HUES48 (cell line): Measurements from ENCODE around the gene KDM6A.
"Not testable (repeated sequence)": the region's sequence is repeated elsewhere in the genome, so short reads cannot be mapped to it uniquely, and the experiment has no call there.

Source experiments
- H3K27ac ChIP-seq: one replicate; pipeline ENCODE4 v1.7.0; 2013; ENCODE audit warnings: low read depth, low read length, inconsistent platforms
- H3K27me3 ChIP-seq: 2 replicates; pipeline ENCODE4 v1.6.1; 2013; ENCODE audit warnings: mild to moderate bottlenecking, low read length; ENCODE audit not compliant: control insufficient read depth, insufficient read depth
- H3K36me3 ChIP-seq: 2 replicates; pipeline ENCODE4 v1.6.1; 2013; ENCODE audit warnings: low read length; ENCODE audit not compliant: control insufficient read depth, insufficient read depth
- H3K4me1 ChIP-seq: 2 replicates; pipeline ENCODE4 v1.6.1; 2013; ENCODE audit warnings: mild to moderate bottlenecking, low read length; ENCODE audit not compliant: control insufficient read depth, insufficient read depth
- H3K4me3 ChIP-seq: 2 replicates; pipeline ENCODE4 v1.5.1; 2013; ENCODE audit warnings: mild to moderate bottlenecking, low read depth, low read length
- H3K9ac ChIP-seq: 2 replicates; pipeline ENCODE4 v1.6.1; 2013; ENCODE audit warnings: mild to moderate bottlenecking, low read depth, low read length, moderate library complexity
- H3K9me3 ChIP-seq: 2 replicates; pipeline ENCODE4 v1.6.1; 2013; ENCODE audit warnings: low read length; ENCODE audit not compliant: control insufficient read depth, insufficient read depth

The KDM6A gene

DNA sequence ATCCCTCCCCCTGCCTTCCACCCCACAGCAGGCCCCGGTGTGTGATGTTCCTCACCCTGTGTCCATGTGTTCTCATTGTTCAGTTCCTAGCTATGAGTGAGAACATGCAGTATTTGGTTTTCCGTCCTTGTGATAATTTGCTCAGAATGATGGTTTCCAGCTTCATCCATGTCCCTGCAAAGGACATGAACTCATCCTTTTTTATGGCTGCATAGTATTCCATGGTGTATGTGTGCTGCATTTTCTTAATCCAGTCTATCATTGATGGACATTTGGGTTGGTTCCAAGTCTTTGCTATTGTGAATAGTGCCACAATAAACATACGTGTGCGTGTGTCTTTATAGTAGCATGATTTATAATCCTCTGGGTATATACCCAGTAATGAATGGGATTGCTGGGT, 200.0 kb downstream of the KDM6A start:
- H3K27me3 ChIP-seq, H3K9ac ChIP-seq, H3K9me3 ChIP-seq, H3K4me3 ChIP-seq, H3K4me1 ChIP-seq, H3K27ac ChIP-seq: not testable (repeated sequence)
- peaks cover 53% of the 10 kb centered on the region for H3K36me3 ChIP-seq

DNA sequence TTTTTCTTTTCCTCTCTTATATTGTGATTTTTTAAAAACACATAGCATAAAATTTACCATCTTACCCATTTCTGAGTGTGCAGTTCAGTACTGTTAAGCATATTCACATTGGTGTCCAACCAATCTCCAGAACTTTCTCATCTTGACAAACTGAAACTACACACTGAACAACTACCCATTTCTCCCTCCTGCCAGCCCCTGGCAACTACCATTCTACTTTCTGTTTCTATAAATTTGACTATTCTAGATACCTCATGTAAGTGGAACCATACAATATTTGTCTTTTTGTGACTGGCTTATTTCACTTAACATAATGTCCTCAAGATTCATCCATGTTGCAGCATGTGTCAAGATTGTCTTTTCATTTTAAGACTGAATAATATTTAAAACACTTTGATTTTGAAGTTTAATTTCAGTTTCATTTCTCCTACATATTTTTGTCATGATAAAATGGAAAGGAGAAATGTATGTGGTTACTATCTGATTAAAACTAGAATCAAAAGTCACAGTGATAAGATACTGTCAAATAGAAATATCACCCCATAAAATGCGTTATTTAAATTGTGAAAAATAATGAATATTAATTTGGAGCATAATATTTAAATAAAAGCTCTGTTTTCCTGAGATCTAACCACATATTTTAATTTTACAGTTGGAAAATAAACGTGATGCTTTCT, 204.9 kb downstream of the KDM6A start:
- Histone ChIP-seq H3K36me3 (peaks cover 61% of the 10 kb centered on the region), H3K4me3 (no peak overlapping the region)

DNA sequence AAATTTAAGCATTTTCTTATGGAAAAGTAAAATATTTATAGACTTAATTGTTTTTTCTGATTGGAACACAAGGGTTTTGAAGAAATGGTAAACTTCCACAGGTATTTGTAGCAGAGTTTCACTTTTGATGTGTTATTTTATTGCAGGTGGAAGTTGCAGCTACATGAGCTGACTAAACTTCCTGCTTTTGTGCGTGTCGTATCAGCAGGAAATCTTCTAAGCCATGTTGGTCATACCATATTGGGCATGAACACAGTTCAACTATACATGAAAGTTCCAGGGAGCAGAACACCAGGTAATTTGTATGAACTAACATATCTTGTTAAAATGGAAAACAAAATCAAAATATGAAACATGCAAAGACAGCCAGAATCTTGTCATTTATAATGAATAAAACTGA, 210.3 kb downstream of the KDM6A start:
- Histone ChIP-seq H3K27ac (no peak overlapping the region), H3K4me3 (no peak overlapping the region), H3K9me3 (peaks cover 9% of the 10 kb centered on the region), H3K4me1 (no peaks in the 10 kb centered on the region), H3K9ac (no peak overlapping the region), H3K27me3 (no peaks in the 10 kb centered on the region), H3K36me3 (peaks cover 91% of the 10 kb centered on the region)

More for the DNA sequence above, 204.9 kb downstream of the KDM6A start:
- H3K27ac ChIP-seq: no peak overlapping the region
- no peak overlapping the region for H3K9ac ChIP-seq
- H3K27me3 ChIP-seq: no peaks in the 10 kb centered on the region
- no peaks in the 10 kb centered on the region for H3K4me1 ChIP-seq
- peaks cover 2% of the 10 kb centered on the region; the same call in 1 of the 2 replicates for H3K9me3 ChIP-seq

DNA sequence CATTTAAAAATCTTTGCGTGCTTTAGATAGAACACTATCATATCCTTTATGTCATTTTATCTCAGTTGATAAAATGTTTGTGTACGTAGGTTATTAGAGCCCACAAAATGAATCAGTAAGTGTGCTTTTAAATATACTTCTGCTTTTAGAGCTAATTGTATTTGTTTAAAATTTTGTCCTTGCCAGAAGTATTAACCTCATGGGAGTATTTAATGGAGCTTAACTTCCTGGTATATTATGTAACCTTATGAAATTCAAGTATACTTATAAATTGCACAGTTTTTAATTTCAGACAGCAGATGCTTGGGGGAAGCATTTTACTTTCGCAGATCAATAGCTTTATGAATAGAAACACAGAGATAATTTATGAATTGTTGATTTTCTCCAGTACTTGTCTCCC, 237.5 kb downstream of the KDM6A start:
- peaks cover 78% of the 10 kb centered on the region for H3K36me3 ChIP-seq
- peaks cover 7% of the 10 kb centered on the region; the same call in 1 of the 2 replicates for H3K9me3 ChIP-seq
- no peaks in the 10 kb centered on the region for H3K27me3 ChIP-seq
- no peak overlapping the region for H3K4me3 ChIP-seq
- no peaks in the 10 kb centered on the region for H3K4me1 ChIP-seq
- no peak overlapping the region for H3K9ac ChIP-seq
- no peak overlapping the region for H3K27ac ChIP-seq

DNA sequence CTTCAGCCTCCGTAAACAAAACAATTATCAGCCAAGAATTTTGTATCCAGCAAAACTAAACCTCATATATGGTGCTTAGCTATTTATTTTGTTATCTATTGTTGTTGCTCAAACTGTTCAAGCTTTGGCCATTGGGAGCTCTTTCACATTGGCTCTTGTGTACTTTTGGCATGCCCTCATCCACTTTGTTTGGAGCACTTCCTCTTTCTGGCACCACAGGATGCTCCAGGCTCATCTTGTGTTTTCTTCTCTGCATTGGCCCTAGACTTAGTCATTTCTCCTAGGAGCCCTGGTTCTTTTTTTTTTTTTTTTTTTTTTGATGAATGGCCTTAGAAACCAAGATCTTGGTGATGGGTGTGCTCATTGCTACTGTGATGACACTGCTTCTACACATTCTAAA, 253.2 kb downstream of the KDM6A start:
- Histone ChIP-seq H3K27ac (no peak overlapping the region), H3K9ac (no peak overlapping the region), H3K4me3 (no peak overlapping the region), H3K9me3 (peaks cover 40% of the 10 kb centered on the region), H3K27me3 (no peaks in the 10 kb centered on the region), H3K36me3 (no peaks in the 10 kb centered on the region), H3K4me1 (no peaks in the 10 kb centered on the region)

DNA sequence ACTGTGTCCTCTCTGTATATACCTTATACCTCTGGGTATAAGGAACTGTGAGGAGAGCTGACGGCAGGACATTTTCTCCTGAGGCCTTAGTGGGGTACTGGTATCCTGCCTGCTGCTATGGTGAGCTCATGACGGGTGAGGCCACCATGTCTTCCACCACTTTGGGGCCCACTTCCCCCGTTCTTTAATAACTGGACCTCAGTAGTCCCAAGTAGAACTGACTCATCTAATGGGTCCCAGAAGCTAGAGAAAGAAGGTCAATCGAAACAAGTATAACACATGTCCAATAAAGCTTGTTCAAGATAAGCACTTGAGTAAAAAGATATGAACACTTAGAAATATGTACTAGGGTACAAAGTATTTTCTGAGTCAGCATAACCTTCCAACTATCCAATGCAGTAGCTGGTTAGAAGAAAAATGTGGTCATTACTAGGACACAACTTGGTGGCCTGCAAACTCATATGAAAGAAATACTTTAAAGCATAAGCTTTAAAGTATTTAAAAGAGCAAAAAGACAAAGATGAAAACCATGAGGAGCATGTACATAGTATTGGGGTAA, 256.0 kb downstream of the KDM6A start:
- no peak overlapping the region for H3K27ac ChIP-seq
- no peak overlapping the region for H3K4me3 ChIP-seq
- H3K9me3 ChIP-seq: peaks cover 59% of the 10 kb centered on the region
- H3K9ac ChIP-seq: no peak overlapping the region
- no peaks in the 10 kb centered on the region for H3K36me3 ChIP-seq
- H3K4me1 ChIP-seq: no peaks in the 10 kb centered on the region
- H3K27me3 ChIP-seq: no peaks in the 10 kb centered on the region

DNA sequence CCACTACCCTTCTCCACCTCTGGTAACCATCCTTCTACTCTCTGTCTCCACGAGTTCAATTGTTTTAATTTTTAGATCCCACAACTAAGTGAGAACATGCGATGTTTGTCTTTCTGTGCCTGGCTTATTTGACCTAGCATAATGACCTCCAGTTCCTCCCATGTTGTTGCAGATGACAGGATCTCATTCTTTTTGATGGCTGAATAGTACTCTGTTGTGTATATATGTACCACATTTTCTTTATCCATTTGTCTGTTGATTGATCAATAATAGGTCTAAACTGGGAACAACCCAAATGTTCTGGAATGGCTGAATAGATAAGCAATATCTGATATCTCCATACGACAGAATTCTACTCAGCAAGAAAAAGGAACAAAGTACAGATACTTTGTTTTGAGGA, 260.5 kb downstream of the KDM6A start:
- Histone ChIP-seq H3K36me3 (no peaks in the 10 kb centered on the region), H3K4me1 (no peaks in the 10 kb centered on the region), H3K9ac (no peak overlapping the region), H3K4me3 (no peak overlapping the region), H3K27ac (no peak overlapping the region), H3K9me3 (peaks cover 41% of the 10 kb centered on the region), H3K27me3 (no peaks in the 10 kb centered on the region)

DNA sequence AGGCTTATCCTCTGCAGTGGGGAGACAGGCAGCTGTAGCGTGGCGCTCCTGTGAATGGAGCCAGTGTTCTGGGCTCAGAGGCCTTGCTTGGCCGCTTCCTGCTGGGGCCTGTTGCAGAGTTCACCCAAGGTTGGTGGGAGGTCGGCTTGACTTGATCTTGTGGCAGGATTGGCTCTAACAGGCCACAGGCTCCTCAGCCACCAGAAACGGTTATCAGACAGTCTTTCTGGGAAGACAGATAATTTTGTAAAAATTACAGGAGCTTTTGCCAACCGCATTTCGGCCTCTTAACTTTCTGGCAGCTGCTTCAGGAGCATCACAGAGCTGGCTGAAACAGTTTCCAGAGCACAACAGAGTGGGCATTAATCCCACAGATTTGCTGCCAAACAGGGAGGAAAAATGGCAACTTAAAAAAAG, 261.3 kb downstream of the KDM6A start:
- H3K9ac ChIP-seq: no peak overlapping the region

DNA sequence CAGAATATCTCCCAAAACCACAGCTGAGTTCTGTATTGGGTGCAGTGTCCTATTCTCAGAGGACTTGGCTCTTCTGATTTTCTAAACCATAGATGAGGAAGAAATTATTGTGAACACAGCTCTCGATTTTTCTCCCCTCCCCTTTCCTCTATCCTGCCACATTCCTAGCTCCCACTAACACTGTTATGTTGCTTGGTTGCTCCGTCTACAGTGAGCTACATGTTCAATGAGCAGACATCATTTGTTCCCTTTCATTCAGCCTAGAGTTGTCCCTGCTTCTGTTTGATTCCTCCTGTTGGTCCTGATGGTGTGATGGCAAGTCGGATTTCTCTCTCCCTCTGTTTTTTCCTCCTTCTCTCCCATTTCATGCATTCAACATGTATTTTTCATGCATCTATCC, 261.8 kb downstream of the KDM6A start:
- Histone ChIP-seq H3K9me3 (peaks cover 32% of the 10 kb centered on the region), H3K27ac (no peak overlapping the region), H3K4me3 (no peak overlapping the region)

More for the DNA sequence above, 261.3 kb downstream of the KDM6A start:
- H3K27ac ChIP-seq: no peak overlapping the region
- no peaks in the 10 kb centered on the region for H3K4me1 ChIP-seq
- peaks cover 35% of the 10 kb centered on the region for H3K9me3 ChIP-seq
- H3K36me3 ChIP-seq: no peaks in the 10 kb centered on the region
- no peaks in the 10 kb centered on the region for H3K27me3 ChIP-seq
- H3K4me3 ChIP-seq: no peak overlapping the region

DNA sequence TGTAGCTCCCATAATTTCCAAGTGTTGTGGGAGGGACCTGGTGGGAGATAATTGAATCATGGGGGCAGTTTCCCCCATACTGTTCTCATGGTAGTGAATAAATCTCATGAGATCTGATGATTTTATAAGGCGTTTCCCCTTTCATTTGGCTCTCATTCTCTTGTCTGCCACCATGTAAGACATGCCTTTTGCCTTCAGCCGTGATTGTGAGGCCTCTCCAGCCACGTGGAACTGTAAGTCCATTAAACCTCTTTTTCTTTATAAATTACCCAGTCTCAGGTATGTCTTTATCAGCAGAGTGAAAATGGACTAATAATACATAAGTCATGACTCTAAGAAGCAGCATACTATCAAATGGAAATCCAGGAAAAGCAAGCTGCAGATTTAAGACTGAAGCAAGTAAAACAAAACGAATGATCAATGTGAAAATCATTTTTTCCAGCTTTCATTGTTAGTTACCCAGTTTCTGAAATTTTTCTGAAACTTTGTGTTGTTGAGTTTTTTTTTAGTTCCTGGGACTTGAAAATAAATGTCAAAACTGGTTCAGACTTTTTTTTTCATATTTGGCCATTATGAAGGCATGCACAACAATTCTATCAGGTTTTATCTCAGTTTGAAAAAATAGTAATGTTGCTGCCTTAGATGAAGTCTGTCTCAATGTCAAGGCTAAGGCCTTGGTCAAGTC, 262.5 kb downstream of the KDM6A start:
- H3K9ac ChIP-seq, H3K27me3 ChIP-seq, H3K4me3 ChIP-seq, H3K4me1 ChIP-seq, H3K27ac ChIP-seq, H3K36me3 ChIP-seq: not testable (repeated sequence)
- H3K9me3 ChIP-seq: peaks cover 25% of the 10 kb centered on the region

More for the DNA sequence above, 261.8 kb downstream of the KDM6A start:
- H3K4me1 ChIP-seq: no peaks in the 10 kb centered on the region
- no peaks in the 10 kb centered on the region for H3K27me3 ChIP-seq
- no peak overlapping the region for H3K9ac ChIP-seq
- no peaks in the 10 kb centered on the region for H3K36me3 ChIP-seq

DNA sequence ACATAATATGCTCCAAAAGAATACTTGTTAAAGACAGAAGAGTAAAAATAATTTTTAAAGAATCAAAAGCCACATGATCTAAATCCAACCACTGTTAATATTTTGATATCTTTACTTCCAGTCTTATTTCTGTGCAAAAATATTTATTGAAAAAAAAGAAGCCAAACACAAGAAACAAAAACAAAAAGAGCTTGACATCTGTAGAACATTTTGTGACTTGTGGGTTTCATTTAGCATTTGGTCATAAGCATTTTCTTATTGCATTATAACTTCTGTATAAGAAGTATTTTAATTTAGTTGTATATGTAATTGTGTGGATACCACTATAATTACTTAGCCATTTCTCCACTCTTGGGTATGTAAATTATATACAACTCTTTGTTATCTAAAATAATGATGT, 264.5 kb downstream of the KDM6A start:
- Histone ChIP-seq H3K36me3 (no peaks in the 10 kb centered on the region), H3K27ac (no peak overlapping the region), H3K4me3 (no peak overlapping the region), H3K27me3 (no peaks in the 10 kb centered on the region), H3K9me3 (peaks cover 12% of the 10 kb centered on the region; the same call in 1 of the 2 replicates), H3K4me1 (no peaks in the 10 kb centered on the region), H3K9ac (no peak overlapping the region)
